Measurements from ENCODE around the gene NCAN. TPM values are rescaled to one million over a fixed set of nuclear protein-coding genes. Genes with fewer than 3 reads are reported as not detected.

The NCAN gene
- total and polyA plus RNA-seq, 2 of the 13 experiments (the other 11 are each of a cell fraction or from before 2014, with no cell fraction given), result not detected

GRCh38 chr19:19162495-19162894 lies 49.3 kb upstream of the NCAN start:
- no peak for TF ChIP-seq SMAD3 (CRISPR knock-in tag; IDR thresholded peaks at IDR 0.05)
- TF ChIP-seq CAMTA2 (CRISPR knock-in tag; IDR thresholded peaks at IDR 0.05; ENCODE audit: borderline replicate concordance), result no peak
- no peak for TF ChIP-seq BRF2 (CRISPR knock-in tag; IDR thresholded peaks at IDR 0.05)
- no peak for TF ChIP-seq ZNF574 (CRISPR knock-in tag; IDR thresholded peaks at IDR 0.05)
- TF ChIP-seq ZNF646 (CRISPR knock-in tag; IDR thresholded peaks at IDR 0.05), result no peak
- TF ChIP-seq DNMT1 (CRISPR knock-in tag; IDR thresholded peaks at IDR 0.05), result no peak
- no peak for TF ChIP-seq HIVEP1 (CRISPR knock-in tag; IDR thresholded peaks at IDR 0.05)
- TF ChIP-seq ZNF570 (CRISPR knock-in tag; IDR thresholded peaks at IDR 0.05; ENCODE audit: borderline replicate concordance), result no peak
- TF ChIP-seq AKNA (CRISPR knock-in tag; IDR thresholded peaks at IDR 0.05; ENCODE audit: borderline replicate concordance), result no peak
- in situ Hi-C loops (cut with HindIII; ENCODE audit: extremely low pct_ligation_motif_present, low pct_unique_long_range_greater_than_20kb), result no loop called here
- H3K4me2 ChIP-seq (ENCODE audit: low read depth, low read length), result no peak overlapping the region
- H3K27ac ChIP-seq (ENCODE audit: extremely low read length, insufficient read depth, low read length), result no peak overlapping the region
- DNase-seq (ENCODE audit: low spot score) (no peak), ATAC-seq (no peak; the same call in 2 of the 3 replicates), FAIRE-seq (no peak)
- no peaks in the 10 kb centered on the region for H4K20me1 ChIP-seq (ENCODE audit: insufficient read depth, low read length)
- no peak overlapping the region for H2AFZ ChIP-seq (ENCODE audit: low read length)
- ChIA-PET CTCF (ENCODE audit: low intra/inter-chr PET ratio, low total read pairs) (no interaction called here), POLR2A (no interaction called here)
- no peaks in the 10 kb centered on the region for H3K79me2 ChIP-seq (ENCODE audit: insufficient read depth, low read length)
- H3K9me3 ChIP-seq (ENCODE audit: low read length), result no peaks in the 10 kb centered on the region
- 87% methylated on average over 5 of the region's 7 CpGs for WGBS (ENCODE audit: low lambda C conversion rate)
- H3K4me1 ChIP-seq (ENCODE audit: insufficient read depth, low read length), result no peaks in the 10 kb centered on the region
- no peak overlapping the region for H3K9ac ChIP-seq (ENCODE audit: insufficient read depth, low read depth, low read length)
- H3K27me3 ChIP-seq (ENCODE audit: control insufficient read depth in 1 of 2, insufficient read depth in 2 of 2, low read length in 2 of 2), result no peaks in the 10 kb centered on the region
- H3K4me3 ChIP-seq (replicated peaks in 1 of 3; ENCODE audit: insufficient read depth in 1 of 3, low read depth in 2 of 3, low read length in 3 of 3), result no peak overlapping the region
- intact Hi-C loops (cut with micrococcal nuclease; ENCODE audit: unreplicated experiment), result no loop called here
- BruUV-seq (replicated peaks), result no TSS peak
- no peaks in the 10 kb centered on the region for H3K36me3 ChIP-seq (replicated peaks in 1 of 2; ENCODE audit: control insufficient read depth in 1 of 2, insufficient read depth in 2 of 2, low read length in 2 of 2)

All from HepG2 (cell line).